ENCODE data around the gene SLC15A3. TPM values are rescaled to one million over a fixed set of nuclear protein-coding genes. Genes with fewer than 3 reads are reported as not detected.

The SLC15A3 gene
- total RNA-seq, 1 donor: 13.0 TPM

- H3K4me3 ChIP-seq (ENCODE audit: low read depth, low read length): no peak overlapping the region
- no peak for TF ChIP-seq CTCF (IDR thresholded peaks at IDR 0.05; ENCODE audit: insufficient read depth, low read depth, low read length)
- no peak for DNase-seq (ENCODE audit: low read depth)
Measured at GRCh38 chr11:60942219-60942618, 9.8 kb downstream of the SLC15A3 start.

GRCh38 chr11:60941371-60942119 is 10.4 kb downstream of the SLC15A3 start:
- H3K4me3 ChIP-seq (ENCODE audit: low read depth, low read length): no peak overlapping the region
- no peak for DNase-seq (ENCODE audit: low read depth)
- no peak for TF ChIP-seq CTCF (IDR thresholded peaks at IDR 0.05; ENCODE audit: insufficient read depth, low read depth, low read length)

- no peak overlapping the region for H3K4me3 ChIP-seq (ENCODE audit: low read depth, low read length)
- TF ChIP-seq CTCF (IDR thresholded peaks at IDR 0.05; ENCODE audit: insufficient read depth, low read depth, low read length): no peak
- peak; percentile 57 for DNase-seq (ENCODE audit: low read depth)
Measured at GRCh38 chr11:60939855-60940254, 12.1 kb downstream of the SLC15A3 start.

GRCh38 chr11:60939301-60939700 is 12.7 kb downstream of the SLC15A3 start:
- DNase-seq (ENCODE audit: low read depth): no peak
- H3K4me3 ChIP-seq (ENCODE audit: low read depth, low read length): no peak overlapping the region

GRCh38 chr11:60938500-60938899 is 13.5 kb downstream of the SLC15A3 start:
- no peak overlapping the region for H3K4me3 ChIP-seq (ENCODE audit: low read depth, low read length)
- no peak for DNase-seq (ENCODE audit: low read depth)
- TF ChIP-seq CTCF (IDR thresholded peaks at IDR 0.05; ENCODE audit: insufficient read depth, low read depth, low read length): no peak

More at GRCh38 chr11:60939301-60939700, 12.7 kb downstream of the SLC15A3 start:
- TF ChIP-seq CTCF (IDR thresholded peaks at IDR 0.05; ENCODE audit: insufficient read depth, low read depth, low read length): no peak

GRCh38 chr11:60937811-60938210 is 14.2 kb downstream of the SLC15A3 start:
- H3K4me3 ChIP-seq (ENCODE audit: low read depth, low read length): no peak overlapping the region
- no peak for TF ChIP-seq CTCF (IDR thresholded peaks at IDR 0.05; ENCODE audit: insufficient read depth, low read depth, low read length)
- DNase-seq (ENCODE audit: low read depth): no peak

GRCh38 chr11:60937144-60937527 is 14.8 kb downstream of the SLC15A3 start:
- H3K4me3 ChIP-seq (ENCODE audit: low read depth, low read length): no peak overlapping the region
- DNase-seq (ENCODE audit: low read depth): no peak
- no peak for TF ChIP-seq CTCF (IDR thresholded peaks at IDR 0.05; ENCODE audit: insufficient read depth, low read depth, low read length)

All from fibroblast of villous mesenchyme (primary cell).